GM19043 (cell line): ENCODE results near the gene FA2H.
"Not testable (repeated sequence)": the region's sequence is repeated elsewhere in the genome, so short reads cannot be mapped to it uniquely, and the experiment has no call there.

Experiments
- ATAC-seq: cut with Tn5 transposase; IDR thresholded peaks from one replicate; pipeline ENCODE4 v1.9.1; 2021; ENCODE audit warnings: low read depth; ENCODE audit not compliant: unreplicated experiment

The FA2H gene, protein sequence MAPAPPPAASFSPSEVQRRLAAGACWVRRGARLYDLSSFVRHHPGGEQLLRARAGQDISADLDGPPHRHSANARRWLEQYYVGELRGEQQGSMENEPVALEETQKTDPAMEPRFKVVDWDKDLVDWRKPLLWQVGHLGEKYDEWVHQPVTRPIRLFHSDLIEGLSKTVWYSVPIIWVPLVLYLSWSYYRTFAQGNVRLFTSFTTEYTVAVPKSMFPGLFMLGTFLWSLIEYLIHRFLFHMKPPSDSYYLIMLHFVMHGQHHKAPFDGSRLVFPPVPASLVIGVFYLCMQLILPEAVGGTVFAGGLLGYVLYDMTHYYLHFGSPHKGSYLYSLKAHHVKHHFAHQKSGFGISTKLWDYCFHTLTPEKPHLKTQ

GRCh38 chr16:74774223-74775139 lies at the start of gene FA2H:
FA2H (minus strand) TSS chr16:74774820; CDS start chr16:74774755, 65 bp downstream.
- peak; percentile 79 for ATAC-seq

DNA sequence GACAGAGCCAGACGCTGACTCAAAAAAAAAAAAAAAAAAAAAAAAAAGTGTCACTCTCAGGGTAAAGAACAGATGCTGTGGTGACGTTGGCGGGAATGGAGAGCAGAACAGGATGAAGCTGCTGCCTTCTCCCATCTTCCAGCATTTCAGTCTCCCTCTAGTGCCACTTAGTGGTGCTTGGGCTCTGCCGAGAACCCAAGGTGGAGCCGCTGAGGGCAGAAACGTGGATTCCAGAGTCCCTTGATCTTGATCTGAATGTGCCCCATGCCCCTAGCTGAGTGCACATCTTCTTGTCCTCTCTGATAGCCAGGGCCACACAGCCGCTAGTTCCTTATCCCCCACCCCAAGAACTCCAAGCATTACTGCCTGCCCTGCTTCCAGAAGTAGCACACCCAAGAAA lies 43.2 kb upstream of the FA2H start:
- no peak for ATAC-seq

- peak; percentile 95 for ATAC-seq
Observed at GRCh38 chr16:74813109-74813641, 38.6 kb upstream of the FA2H start.

GRCh38 chr16:74811911-74812310 lies 37.3 kb upstream of the FA2H start:
- no peak for ATAC-seq

GRCh38 chr16:74811216-74811615 lies 36.6 kb upstream of the FA2H start:
- not testable (repeated sequence) for ATAC-seq

DNA sequence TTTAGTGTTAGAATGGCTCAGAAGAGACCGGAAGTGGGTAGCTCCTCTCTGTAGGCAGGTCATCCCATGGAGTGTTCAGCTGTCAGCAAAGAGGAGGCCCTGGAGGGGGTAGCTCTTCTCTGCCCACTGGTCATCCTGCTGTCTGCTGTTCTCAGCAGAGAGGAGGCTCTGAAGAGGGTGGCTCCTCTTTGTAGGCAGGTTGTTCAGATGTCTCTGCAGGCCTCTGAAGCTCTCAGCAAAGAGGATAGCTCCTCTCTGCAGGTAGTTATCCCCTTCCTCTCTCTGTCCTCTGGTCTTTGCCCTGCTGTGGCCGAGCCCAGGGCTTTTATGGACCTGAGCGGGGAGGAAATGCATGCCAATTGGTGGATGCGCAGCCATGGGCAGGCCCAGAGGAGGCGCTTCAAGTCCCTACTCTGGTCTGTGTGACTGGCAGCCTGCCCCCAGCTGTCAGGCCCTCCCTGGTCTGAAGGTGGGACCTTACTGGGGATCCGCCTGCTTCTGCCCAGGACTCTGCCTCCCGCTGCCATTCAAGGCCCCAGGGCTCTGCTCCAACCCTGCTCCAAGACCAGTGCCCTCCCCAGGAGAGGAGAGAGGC lies 32.5 kb upstream of the FA2H start:
- ATAC-seq, result no peak

DNA sequence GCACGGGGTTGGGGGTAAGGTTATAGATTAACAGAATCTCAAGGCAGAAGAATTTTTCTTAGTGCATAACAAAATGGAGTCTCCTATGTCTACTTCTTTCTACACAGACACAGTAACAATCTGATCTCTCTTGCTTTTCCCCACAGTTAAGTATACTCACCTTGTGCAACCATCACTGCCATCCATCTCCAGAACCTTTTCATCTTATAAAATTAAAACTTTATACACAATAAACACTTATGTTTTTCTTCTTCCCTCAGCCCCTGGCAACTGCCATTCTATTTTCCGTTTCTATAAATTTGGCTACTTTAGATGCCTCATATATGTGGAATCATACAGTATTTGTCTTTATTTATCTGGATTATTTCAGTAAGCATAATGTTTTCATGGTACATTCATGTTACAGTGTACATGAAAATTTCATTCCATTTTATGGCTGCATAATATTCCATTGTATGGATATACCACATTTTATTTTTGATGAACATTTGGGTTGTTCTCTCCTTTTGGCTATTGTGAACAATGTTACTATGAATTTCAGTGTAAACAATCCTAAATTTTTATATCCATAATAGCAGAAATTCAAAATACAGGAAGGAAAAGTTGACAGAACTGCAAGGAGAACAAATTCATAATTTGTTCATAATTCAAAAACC lies 25.7 kb upstream of the FA2H start:
- no peak for ATAC-seq

DNA sequence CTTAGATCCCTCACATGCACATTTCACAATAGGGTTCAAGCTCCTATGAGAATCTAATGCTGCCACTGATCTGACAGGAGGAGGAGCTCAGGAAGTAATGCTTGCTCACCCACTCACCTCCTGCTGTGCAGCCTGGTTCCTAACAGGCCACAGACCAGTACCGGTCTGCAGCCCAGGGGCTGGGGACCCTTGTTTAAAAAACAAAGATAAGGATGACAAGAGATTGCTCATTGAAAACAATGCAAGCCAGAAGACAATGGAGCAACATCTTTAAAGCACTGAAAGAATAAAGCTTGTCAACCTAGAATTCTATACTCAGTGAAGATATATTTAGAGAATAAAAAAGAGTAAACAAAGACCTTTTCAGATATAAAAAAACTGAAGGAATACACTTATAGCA lies 22.8 kb upstream of the FA2H start:
- no peak for ATAC-seq

DNA sequence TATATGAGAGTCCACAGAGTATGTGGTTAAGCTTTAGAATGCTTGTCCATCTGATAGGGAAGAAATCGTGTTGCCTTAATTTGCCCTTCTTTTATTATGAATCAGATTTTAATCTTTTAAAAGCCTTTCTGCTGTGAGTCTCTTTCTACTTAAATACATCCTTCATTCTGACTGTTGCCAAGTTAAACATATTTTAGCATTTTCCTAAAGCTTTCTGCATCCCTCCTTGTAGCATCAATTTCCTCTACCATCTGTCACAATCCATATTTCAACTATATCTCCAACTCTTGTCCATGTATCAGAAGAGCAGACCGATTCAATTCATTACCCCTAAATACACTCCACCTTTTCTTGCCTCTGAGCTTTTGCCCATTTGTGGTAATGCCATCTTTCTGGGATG lies 20.5 kb upstream of the FA2H start:
- ATAC-seq, result no peak

DNA sequence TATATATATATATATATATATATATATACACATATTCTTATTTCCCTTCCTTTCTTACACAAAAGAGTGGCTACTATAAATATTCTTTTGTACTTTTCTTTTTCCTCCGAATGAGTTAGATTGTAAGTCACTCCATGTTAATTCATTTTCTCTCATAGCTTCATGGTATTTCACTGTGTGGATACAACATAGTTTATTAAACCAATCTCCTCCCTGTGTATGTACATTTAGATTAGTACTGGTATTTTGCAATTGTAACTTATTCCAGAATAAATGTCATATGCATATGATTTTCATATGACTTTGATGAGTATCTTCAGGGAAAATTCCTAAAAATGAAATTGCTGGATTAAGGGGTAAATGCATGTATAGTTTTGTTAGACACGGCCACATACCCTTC lies 20.0 kb upstream of the FA2H start:
- no peak for ATAC-seq

- ATAC-seq, result no peak
Observed at GRCh38 chr16:74793571-74793970, 19.0 kb upstream of the FA2H start.

DNA sequence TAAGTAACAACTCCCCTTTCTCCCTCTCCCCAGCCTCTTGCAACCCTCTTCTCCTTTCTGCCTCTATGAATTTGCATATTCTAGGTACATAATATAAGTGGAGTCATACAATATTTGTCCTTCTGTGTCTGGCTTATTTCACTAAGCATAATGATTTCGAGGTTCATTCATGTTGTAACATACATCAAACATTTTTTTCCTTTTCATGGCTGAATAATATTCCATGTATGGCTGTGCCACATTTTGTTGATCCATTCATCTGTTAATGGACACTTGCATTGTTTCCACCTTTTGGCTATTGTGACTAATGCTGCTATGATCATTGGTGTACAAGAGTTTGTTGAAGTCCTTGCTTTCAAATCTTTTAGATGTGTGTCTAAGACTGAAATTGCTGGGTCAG lies 17.6 kb upstream of the FA2H start:
- ATAC-seq, result no peak

DNA sequence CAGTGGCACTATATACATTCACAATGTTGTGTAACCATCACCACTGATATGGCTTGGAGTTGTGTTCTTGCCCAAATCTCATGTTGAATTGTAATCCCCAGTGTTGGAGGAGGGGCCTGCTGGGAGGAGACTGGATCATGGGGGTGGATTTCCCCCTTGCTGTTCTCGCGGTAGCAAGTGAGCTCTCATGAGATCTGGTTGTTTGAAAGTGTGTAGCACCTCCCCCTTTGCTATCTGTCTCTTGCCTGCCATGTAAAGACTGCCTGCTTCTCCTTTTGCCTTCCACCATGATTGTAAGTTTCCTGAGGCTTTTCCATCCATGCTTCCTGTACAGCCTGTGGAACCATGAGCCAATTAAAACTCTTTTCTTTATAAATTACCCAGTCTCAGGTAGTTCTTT lies 17.1 kb upstream of the FA2H start:
- not testable (repeated sequence) for ATAC-seq

DNA sequence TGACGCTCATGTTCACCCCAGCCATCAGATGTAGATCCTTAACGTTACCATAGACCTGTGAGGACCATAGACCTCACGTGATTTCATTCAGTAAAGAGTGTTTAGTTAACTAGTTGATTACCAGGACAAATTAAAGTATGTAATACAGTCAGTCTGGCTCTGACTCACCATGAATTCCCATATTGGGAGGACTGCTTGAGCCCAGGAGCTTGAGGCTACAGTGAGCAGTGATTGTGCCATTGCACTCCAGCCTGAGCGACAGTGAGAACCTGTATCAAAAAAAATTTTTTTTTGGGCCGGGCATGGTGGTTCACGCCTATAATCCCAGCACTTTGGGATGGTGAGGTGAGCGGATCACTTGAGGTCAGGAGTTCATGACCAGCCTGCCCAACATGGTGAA lies 13.5 kb upstream of the FA2H start:
- no peak for ATAC-seq

- no peak for ATAC-seq
Observed at GRCh38 chr16:74785031-74785430, 10.4 kb upstream of the FA2H start.

- ATAC-seq, result no peak
Observed at GRCh38 chr16:74778646-74779045, 4.0 kb upstream of the FA2H start.

- ATAC-seq, result no peak
Observed at GRCh38 chr16:74776926-74777325, 2.3 kb upstream of the FA2H start.

- no peak for ATAC-seq
Observed at GRCh38 chr16:74775255-74775654, 635 bp upstream of the FA2H start.

DNA sequence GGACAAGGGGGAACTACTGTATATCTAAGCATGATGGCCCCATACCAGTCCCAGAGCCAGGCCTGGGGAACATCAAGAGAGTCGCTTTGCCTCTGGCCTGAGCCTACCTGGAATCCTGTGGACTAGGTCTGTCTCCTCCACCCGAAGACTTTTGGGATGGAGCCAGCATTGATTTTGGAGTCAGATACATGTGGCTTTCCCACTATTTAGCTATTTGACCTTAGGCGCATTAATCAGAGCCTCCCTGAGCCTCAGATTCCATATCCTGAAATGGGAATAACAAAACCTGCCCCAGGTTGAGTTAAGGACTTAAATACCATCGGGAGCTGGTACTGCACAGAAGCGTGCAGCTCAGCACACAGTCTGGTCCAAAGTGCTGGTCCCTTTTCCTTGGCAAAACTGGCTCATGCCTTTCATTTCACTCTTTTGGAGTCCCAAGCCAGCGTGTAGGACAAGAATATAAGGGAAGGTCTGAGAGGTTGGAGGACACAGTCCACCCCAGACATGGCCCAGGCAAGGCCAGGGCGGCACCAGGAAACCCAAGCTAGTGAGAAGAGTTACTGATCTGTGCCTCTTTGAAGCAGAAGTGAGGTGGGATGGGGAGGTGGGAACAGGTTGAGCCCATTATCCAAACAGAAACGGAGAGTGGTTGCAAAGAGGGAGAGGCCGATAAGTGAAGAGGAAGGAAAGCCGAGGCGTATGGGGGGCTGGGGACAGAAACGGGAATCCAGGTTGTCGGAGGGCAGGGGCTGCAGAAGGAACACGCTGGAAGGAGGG lies 986 bp downstream of the FA2H start:
- no peak for ATAC-seq
